ENCODE measurements around the gene MPL.

- TF ChIP-seq POLR2A (IDR thresholded peaks at IDR 0.05) (peak in 1 of 2 donors; percentile 93), CTCF (IDR thresholded peaks at IDR 0.05) (peak in 5 of 12 donors; percentile 18 to 62 (median 39))
These were observed 30.5 kb downstream of the MPL start, which contains the start of gene ELOVL1 for GRCh38 chr1:43367904-43368645.
